ENCODE results near the gene LLGL1.
"Not testable (repeated sequence)": the region's sequence is repeated elsewhere in the genome, so short reads cannot be mapped to it uniquely, and the experiment has no call there.

The LLGL1 gene

DNA sequence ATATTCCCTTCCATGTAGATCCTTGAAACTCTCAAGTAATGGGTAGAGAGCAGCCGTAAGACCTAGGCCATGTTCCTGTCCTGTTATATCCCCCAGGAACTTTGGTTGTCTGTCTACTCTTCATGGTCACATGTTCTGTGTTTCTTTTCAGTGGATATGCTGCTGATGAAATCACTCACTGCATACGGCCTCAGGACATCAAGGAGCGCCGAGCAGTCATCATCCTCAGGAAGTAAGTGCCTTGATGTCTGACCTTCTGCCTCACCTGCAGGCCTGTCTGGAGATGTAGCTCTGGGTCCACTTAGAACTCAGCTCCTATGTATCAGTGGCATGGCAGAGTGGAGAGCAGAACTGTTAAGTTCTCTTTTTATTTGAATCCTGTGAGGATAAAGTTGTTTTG lies 30.6 kb upstream of the LLGL1 start:
- DNase-seq, result no peak

DNA sequence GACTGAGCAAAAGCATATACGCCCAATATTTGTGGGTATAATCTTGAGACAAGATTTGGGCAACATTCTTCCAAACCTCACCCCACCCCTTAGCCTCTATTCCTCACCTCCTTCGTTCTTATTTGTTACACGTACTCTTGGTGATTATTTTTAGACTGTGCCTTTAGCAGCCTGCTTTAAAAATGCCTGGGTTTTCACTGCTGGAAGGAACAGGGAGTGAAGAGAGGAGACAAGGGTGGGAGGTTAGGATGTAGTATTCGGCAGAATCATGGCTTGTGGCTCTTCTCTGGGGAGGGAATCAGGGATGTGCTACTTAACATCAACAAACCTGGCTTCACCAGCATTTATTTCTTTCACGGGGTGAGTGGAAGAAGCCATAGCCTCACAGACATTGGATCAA lies 30.2 kb upstream of the LLGL1 start:
- DNase-seq, result no peak

DNA sequence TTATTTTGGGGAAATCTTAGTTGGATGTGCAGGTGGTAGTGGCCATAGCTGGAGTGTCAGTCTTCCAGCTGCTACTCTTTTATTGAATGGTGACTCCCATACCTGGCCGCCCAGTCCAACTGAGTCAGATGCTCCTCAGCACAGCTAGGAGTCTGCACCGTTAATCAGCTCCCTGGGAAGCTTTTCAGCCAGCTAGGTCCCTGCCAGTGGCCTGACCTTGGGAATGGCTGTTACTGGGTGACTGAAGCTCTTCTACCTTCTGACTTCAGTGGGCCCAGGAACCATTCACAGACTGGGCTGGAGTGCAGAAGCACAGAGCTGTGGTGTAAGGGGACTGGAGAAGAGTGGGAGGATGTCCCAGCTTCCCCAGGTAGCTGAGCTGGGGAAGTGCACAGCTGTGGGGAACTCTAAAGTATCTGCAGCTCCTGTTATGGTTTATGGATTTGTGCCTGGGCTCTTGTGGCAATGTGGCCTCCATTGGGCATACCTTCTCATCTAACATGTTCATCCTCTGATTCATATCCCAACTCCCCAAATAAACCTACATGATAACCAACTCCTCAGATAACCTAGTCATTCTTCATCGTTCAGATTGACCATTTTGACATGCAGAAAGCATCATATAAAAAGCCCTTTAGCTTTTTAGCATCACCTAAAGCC lies 27.8 kb upstream of the LLGL1 start:
- DNase-seq, result no peak

DNA sequence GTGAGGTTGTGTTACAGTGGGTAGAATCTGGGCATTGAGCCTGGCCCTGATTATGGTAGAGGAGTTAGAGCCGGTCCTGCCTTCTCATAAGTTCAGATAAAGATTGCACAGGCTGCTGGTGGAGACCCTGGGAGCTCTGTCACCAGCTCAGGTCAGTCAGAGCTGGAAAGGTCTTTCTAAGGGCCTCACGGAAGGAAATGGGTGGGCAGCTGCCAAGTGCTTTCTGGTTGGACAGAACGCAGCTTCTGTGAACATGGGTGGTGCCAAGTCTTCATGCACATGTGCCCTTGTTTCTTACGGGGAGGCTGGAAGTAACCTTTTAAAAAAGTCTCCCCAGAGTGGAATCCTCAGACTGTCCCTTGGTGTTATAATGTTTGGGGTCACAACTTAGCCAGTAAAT lies 26.9 kb upstream of the LLGL1 start:
- DNase-seq, result no peak

DNA sequence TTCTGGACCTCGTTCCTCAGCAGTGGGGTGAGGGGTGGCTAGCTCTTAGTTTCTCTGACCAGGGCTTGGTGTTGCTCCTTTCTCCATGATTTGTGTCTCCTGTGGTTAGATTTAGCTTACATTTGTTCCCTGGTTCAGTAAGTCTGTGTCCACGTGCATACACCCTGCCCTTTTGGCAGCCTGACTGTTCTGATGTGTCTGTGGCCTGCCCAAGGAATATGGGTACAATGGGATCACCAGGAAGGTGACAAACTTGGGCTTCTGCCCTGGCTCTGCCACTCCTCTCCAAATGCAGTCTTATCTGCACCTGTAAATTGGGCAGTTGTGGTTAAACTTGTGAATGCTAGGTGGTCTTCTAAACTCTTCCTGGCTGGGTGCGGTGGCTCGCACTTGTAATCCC lies 24.3 kb upstream of the LLGL1 start:
- DNase-seq, result no peak

DNA sequence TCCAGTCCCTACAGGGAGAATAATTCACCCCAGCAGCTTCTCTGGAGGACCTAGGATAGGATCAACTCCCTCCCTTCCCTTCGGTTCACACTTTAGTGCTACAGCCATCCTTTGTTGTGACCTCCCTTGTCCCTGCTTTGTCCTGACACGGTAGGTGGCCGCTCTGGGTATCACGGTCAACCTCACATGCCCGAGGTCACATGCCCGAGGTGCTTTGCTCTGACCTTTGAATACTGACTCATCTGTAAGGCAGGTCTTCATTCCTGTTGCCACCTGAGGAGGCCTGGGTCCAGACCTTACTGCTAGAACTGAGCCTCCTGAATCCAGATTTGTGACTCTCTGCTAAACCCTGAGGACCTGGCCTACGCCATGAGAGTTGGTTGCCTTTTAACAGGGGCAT lies 22.1 kb upstream of the LLGL1 start:
- DNase-seq, result no peak

DNA sequence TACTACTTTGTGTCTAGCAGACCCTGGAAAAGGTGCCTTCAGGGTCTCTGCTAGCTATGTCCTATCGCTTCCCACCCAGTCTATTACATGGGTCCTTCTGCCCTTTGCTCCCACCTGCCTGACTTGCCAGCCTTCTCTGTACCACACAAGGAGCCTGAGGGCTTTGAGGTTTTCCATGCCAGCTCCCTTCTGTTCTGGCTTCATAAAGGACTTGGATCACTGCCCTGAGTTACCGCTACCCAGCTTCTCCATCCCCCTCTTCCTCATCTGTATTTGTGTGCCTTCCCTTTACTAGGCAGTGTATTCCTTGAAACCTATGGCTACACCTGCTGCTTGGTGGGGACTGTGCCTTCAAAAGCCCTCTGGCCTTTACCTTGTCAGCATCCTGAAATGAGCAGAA lies 19.6 kb upstream of the LLGL1 start:
- no peak for DNase-seq

DNA sequence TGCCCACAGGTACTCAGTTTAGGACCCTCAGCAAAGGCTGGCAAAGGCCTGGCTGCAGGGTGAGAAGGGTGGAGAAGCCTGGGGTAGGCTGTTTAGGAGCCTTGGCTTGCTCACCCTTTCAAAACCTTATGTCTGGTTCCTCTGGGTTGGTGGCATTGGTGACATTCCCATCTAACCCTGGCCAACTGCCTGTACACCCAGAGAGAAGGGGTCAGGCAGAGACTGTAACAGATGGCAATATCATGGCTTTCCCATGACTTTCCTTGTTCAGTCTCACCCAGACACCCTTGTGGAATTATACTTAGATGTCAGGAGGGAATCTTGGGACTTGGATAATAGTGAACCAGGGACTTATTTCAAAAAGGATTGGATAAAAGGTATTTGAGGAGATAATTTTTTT lies 18.5 kb upstream of the LLGL1 start:
- no peak for DNase-seq

DNA sequence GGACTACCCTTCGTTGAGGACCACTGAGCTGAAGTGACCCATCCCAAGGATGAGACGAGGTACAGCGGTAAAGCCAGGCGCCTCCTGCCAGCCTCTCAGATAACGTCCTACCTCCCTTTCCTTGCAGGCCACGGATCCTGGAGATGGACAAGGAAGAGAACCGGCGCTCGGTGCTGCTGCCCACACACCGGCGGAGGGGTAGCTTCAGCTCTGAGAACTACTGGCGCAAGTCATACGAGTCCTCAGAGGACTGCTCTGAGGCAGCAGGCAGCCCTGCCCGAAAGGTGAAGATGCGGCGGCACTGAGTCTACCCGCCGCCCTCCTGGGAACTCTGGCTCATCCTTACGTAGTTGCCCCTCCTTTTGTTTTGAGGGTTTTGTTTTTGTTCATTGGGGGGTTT lies 17.3 kb upstream of the LLGL1 start:
- DNase-seq, result no peak

DNA sequence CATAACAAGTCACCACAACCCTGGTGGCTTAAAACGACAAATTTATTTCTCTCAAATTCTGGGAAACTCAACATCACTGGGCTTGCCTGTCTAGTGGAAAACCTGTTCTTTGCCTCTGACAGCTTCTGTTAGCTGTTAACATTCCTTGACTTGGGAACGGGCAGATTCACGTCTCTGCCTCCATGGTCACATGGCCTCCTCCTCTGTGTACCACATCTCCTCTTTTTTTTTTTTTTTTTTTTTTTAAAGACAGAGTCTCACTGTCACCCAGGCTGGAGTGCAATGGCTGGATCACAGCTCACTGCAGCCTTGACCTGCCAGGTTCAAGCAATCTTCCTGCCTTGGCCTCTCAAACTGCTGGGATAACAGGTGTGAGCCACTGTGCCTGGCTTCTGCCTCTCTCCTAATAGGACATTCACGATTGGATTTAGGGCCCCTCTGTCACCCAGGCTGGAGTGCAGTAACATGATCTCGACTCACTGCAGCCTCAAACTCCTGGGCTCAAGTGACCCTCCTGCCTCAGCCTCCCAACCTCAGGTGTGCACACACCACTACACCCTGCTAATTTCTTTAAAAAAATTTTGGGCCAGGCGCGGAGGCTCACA lies 11.7 kb upstream of the LLGL1 start:
- no peak for DNase-seq

DNA sequence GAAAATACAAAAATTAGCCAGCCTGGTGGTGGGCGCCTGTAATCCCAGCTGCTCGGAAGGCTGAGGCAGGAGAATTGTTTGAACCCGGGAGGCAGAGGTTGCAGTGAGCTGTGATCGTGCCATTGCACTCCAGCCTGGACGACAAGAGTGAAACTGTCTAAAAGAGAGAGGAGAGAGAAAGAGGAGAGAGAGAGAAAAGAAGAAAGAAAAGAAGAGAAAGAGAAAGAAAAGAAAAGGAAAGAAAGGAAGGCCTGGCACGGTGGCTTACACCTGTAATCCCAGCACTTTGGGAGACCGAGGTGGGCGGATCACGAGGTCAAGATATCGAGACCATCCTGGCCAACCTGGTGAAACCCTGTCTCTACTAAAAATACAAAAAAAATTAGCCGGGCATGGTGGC lies 8.5 kb upstream of the LLGL1 start:
- not testable (repeated sequence) for DNase-seq

DNA sequence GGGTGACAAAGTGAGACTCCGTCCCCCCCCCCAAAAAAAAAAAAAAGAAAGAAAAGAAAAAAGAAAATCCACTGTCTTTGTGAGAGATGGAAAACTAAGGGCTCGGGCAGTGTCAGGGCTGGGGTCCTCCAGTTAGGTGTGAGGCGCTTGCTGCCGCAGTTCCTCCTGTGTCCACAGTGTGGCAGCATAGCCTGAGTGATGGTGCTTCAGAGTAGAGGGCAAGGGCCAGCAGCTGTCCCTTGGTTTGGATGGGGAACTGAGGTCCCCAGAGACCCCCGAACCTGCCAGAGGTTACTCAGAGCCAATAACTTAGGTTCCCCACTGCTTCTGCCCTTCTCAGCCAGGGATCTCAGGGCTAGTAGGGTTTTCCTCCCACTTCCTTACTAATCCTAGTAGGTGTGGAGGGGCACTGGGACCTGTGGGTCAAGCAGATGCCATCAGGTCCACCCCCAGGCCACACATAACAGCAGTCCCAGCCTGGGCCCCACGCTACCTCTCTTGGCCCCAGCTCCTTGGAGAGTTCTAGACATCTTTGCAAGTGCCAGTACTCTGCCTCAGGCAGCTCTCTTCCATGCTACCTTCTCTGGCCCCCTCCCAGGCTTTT lies 7.9 kb upstream of the LLGL1 start:
- DNase-seq, result no peak

DNA sequence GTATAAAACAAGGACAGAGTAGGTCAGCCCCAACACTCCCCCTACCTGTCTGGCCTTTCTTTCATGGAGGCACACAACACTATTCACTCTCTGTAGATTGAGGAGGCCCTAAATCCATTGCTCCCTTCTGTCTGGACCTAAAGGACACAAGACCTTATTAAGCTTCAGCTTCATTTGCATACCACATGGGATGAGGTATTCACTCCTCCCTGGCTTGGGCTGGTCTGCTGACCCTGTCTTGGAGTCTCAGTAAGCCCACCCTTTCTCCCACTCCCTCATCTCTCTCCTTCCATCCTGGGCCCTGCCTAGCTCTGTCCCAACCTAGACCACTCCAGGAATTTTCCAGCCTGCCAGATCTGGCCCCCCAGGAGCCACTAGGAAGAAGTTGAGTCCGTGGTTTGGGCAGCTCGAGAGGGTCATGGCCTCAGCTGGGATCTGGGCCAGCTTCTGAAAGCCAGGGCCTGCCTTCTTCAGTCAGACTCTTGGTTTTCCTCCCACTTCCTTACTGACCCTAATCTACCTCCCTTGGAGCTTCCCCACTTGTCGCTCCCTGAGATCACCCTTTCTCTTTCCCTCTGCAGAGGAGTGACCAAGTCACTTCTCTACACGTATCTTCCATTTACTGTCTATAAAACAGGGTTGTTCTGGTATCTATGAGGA lies 6.5 kb upstream of the LLGL1 start:
- no peak for DNase-seq

DNA sequence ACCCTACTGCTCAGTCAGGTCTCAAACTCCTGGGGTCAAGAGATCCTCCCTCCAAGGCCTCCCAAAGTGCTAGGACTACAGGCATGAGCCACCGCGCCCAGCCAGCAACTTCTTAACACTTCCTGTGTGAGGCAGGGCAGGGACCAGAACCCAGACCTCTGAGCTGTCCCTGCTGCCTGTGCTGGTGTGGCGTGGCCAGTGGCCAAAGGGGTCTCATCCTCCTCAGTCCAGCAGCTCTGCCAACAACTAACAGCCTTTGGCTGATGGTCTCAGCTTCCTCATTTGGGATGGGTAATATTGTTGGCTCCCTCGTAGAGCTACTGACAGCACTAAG lies 1.4 kb upstream of the LLGL1 start:
- no peak for DNase-seq

DNA sequence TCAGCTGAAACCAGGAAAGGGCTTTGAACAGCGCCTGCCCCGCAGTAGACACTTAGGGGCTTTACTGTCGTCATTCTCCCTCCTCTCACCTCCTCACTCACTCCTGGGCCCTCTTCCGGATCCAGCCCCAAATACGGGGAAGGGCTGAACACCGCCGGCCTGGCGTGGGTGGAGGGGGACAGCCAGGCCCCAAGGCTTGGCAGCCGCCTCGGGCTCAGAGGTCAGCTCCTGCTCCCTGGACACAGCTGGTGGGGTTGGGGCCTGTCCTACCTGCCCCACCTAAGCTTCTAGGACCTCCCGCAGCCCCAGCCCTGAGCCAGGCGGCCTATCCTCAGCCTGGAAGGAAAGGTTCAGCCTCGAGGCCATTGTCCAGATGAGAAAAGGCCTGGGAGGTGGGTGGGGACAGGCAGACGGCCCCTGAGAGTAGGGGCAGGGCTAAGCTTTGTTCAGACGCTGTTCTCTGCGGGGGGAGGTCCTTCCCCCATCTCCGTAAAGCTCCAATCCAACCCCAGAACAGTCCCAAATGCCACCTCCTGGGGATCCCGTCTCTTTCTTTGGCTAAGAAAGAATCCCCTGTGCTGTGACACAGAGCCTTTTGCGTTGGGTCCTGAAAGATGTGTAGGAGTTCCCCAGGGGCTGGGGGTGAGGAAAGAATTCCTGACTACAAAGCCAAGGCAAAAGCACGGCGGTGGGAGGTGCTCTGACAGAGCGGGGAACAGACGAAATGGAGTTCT lies 881 bp upstream of the LLGL1 start:
- peak; percentile 24 for DNase-seq

DNA sequence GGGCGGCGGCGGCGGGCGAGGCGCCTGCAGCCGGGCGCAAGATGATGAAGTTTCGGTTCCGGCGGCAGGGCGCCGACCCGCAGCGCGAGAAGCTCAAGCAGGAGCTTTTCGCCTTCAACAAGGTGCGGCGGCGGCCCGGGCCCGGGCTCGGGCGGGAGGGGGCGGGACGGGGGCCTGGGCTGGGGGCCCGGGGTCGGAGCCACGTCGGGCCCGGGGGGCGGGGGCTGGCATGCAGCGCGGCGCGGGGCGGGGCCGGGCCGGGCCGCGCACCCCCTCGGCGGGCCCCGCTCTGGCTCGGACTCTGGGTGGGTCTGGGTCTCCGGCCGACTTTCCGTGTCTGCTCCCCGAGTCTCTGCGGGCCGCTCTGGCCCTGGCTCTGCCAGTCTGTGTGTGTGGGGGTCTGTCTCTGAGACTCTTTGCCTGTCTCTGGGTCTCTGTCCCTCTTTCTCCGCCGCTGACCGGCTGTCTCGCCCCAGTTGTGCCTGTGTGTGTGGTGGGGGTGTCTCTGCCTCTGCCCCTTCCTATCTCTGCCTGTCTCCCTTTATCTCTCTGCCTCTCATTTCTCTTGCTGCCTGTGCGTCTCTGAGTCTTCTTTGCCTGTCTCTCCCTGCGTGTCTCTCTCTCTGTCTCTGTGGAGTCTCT lies 328 bp downstream of the LLGL1 start:
- DNase-seq, result no peak

DNA sequence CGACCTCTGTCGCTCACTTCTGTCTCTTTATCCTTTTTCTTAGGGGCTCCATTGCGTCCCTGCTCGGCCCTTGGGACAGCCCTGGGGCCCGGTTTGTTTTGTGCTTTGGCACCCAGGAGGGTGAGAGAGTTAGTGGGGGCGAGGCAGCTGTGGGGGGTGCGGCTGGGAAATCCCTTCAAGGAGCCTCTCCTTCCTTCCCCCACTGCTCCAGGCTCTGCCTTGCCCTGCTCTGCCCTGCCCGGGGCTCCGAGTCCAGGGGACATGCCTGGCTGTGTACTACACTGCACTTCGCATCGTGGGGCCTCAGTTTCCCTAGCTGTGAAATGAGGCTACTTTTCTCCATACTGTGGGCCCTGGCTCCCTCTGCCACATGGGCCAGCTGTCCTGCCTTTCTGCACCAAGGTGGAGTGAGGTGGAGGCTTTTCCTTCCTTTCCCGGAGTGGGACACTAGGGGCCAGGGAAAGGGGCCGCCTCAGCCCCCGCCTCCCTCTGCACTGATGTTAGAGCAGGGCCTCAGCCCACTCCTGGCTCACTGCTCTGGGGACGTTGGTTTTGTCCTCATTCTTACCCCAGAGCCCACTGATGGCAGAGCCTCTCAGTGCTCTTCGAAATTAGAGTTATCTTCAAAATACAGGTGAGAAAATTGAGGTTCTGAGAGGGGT lies 980 bp downstream of the LLGL1 start:
- no peak for DNase-seq

DNA sequence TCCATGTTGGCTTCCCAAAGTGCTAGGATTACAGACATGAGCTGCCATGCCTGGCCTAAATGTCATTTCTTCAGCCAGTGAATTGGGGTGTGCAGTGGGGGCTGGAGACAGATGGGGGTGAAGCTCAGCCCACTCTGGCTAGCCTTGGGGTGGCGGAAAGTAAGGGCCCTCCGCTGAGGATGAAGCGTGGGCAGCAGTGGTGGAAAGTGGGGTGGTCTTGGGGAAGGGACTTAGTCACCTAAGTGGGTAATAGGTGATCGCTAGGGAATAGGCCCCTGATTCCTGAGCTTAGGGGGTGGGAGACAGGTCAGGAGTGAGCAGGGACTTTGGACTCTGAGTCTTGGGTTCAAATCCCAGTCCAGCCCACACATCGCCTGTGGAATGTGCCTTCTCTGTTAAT lies 2.2 kb downstream of the LLGL1 start:
- no peak for DNase-seq

DNA sequence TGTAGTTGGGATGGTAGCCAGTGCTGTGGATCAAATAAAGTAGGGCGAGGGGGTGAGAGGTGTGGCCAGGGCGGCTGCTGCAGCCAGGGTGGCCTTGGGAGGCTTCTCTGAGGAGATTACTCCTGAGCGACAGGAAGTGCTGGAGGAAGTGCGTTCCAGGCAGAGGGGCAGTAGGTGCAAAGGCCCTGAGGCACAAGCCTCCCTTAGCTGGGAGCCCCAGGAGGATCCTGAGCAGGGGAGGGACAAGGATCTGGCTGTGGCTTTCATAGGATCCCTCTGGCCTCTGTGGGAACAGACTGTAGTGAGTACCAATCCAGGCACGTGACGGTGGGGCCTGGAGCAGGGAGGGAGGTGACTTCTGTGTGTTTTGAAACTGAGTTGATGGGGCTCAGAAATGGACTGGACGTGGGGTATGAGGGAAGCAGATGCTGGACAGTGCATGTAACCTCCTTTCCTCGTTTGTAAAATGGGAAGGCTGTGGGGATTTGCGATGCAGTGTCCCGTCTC lies 2.8 kb downstream of the LLGL1 start:
- DNase-seq, result no peak

DNA sequence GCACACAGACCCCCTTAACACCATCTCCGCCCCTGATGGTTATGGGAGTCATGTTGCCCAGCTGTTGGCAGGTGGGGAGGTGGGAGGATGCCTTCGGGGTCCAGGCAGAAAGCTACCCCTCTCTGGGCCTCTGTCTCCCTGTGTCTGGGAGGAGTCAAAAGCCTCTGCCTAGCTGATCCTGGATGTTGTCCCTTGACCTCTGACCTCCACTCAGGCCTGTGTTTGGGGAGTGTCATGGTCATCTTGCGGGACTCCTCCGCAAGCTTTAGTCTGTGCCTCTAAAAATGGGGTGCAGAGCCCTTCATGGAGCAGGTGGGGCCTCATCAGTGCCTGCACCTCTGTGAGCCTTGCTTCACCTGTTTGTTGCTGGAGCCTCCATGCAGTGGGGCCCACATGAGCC lies 3.8 kb downstream of the LLGL1 start:
- no peak for DNase-seq

DNA sequence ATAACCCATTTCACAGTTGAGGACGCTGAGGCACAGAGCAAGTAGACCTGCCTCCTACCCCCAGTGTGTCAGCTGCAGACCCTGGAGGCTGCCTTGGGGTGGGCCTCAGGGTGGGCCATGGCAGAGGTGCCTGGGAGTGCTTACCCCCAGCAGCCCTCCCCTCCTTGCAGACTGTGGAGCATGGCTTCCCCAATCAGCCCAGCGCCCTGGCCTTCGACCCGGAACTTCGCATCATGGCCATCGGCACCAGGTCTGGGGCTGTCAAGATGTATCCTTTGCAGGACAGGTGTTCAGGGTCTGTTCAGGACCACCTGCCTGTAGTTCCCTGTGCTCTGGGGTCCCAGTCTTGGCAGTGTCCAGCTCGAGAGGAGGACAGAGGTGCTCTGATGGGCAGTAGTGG lies 4.3 kb downstream of the LLGL1 start:
- no peak for DNase-seq
